ENCODE results near the gene MACROH2A1. TPM values are rescaled to one million over a fixed set of nuclear protein-coding genes. Genes with fewer than 3 reads are reported as not detected.

Gene MACROH2A1
- total and polyA plus RNA-seq, 10 of the 15 experiments (the other 5 are each of a cell fraction or from before 2014, with no cell fraction given) = 45.7 to 230 (median 196) TPM

DNA sequence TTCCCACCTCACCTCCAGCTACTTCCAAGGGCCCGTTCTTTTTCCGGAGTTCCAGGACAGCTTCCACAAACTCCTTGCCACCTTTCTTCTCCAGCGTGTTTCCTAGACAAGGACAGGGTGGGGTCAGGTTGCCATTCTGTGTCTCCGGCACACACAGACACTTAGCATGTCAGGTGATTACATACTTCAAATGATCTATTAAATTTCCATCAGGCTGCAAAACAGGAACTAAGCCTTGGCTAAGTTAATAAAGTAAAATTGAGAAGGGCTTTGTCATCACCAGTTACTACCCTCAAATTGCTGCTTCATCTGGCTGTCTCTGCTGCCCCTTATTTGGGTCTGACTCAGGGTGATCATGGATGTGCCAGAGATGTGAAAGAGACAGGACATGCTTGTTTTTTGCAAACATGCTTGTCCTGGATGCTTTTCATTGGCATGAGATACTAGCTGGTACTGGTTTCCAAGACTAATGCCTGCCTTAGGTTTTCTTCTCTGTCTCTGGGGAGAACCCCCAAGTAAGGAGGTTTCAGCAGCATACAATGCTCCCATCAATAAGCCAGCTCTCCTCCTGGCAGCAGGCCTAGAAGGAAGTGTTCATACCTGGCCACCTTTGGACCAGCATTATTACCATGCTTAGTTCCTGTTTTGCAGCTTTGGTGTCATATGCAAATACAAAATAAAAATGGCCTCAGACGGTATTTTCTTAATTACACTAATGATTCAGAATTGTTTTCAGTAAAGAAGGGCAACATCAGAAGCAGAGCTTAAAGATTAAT lies 52.9 kb downstream of the MACROH2A1 start (continued):
- TF ChIP-seq ZBTB11 (CRISPR knock-in tag; IDR thresholded peaks at IDR 0.05) (no peak), IKZF1 (conservative IDR thresholded peaks at IDR 0.05) (no peak), WRNIP1 (IDR thresholded peaks at IDR 0.05; ENCODE audit: borderline replicate concordance, low read depth, low read length) (no peak), ZSCAN29 (IDR thresholded peaks at IDR 0.05) (no peak)

DNA sequence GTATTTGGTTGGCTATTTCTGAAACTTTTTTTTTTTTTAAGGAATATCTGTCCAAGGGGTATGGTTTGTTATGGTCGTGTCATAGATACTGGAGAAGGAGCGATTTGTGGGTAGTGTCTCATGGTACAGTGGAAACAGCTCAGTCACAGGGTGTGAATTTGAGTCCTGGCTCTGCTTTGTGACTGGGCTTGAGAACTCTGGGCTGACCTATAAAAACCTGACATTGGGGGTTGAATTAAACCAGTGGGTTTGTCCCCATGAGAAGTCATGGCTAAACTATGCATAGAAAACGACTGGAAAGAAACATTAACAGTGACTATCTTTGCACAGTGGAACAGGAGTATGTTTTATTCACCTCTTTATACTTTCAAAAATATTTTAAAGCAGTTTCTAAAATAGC lies 54.7 kb downstream of the MACROH2A1 start:
- no peaks in the 10 kb centered on the region for H3K9me3 ChIP-seq (replicated peaks; ENCODE audit: control insufficient read depth, insufficient read depth, low read length)
- H3K27me3 ChIP-seq (replicated peaks in 1 of 2; ENCODE audit: control insufficient read depth in 2 of 2, insufficient read depth in 2 of 2, low read length in 1 of 2) = no peaks in the 10 kb centered on the region
- ChIA-PET RAD21 (ENCODE audit: unreplicated experiment) (no interaction called here), SMC1A (ENCODE audit: uncharacterized antibody, unreplicated experiment) (no interaction called here), POLR2A (no interaction called here), CTCF (no interaction called here)
- H3K4me3 ChIP-seq = no peak overlapping the region
- H3K36me3 ChIP-seq (ENCODE audit: control insufficient read depth in 2 of 2, insufficient read depth in 2 of 2, low read length in 1 of 2) = peaks cover 32 to 40% of the 10 kb centered on the region in 2 experiments
- no peak overlapping the region for H3K9ac ChIP-seq (ENCODE audit: control insufficient read depth, insufficient read depth, low read length)
- H3K4me2 ChIP-seq (ENCODE audit: control insufficient read depth, insufficient read depth) = no peak overlapping the region
- H3K79me2 ChIP-seq (ENCODE audit: control insufficient read depth, insufficient read depth, low read length) = no peaks in the 10 kb centered on the region
- DNase-seq (ENCODE audit: low read depth, low spot score) (no peak), ATAC-seq (no peak), FAIRE-seq (no peak)
- BruUV-seq (replicated peaks) = no TSS peak
- H3K27ac ChIP-seq (ENCODE audit: control insufficient read depth, insufficient read depth) = no peak overlapping the region
- TF ChIP-seq MEF2B (IDR thresholded peaks at IDR 0.05; ENCODE audit: partially characterized antibody, poor library complexity, severe bottlenecking) = no peak
- no peak for TF ChIP-seq TARDBP (IDR thresholded peaks at IDR 0.05; ENCODE audit: borderline replicate concordance)
- TF ChIP-seq IRF3 (IDR thresholded peaks at IDR 0.05) = no peak
- no peak for TF ChIP-seq PAX5 (IDR thresholded peaks at IDR 0.05; ENCODE audit: borderline replicate concordance, low read depth, low read length)
- no peak for TF ChIP-seq ZNF687 (IDR thresholded peaks at IDR 0.05)
- no peak for TF ChIP-seq TCF3 (IDR thresholded peaks at IDR 0.05; ENCODE audit: borderline replicate concordance, insufficient read depth, low read depth, low read length)
- TF ChIP-seq KLF5 (IDR thresholded peaks at IDR 0.05; ENCODE audit: partially characterized antibody) = no peak
- peaks cover 9% of the 10 kb centered on the region for H3K4me1 ChIP-seq (ENCODE audit: control insufficient read depth, insufficient read depth, low read length)
- WGBS (ENCODE audit: insufficient coverage, insufficient replicate concordance, low lambda C conversion rate, missing lambda C conversion rate) = 69% methylated on average over 3 of the region's 3 CpGs
- H4K20me1 ChIP-seq (ENCODE audit: control insufficient read depth, insufficient read depth) = no peaks in the 10 kb centered on the region
- intact Hi-C loops (cut with micrococcal nuclease; ENCODE audit: unreplicated experiment) = no loop called here
- in situ Hi-C loops (cut with MboI) = no loop called here
- H2AFZ ChIP-seq (ENCODE audit: control insufficient read depth, low read depth, low read length) = no peak overlapping the region
